Stimulated activated CD4-positive, alpha-beta T cell treated with anti-CD3 and anti-CD28 coated beads, TNF-alpha, amount 100 ng/mL, for 48 hours (primary cell): ENCODE results near the gene TRABD2B.

Experiments
- DNase-seq, 3 donors: peaks; one replicate each; pipeline ENCODE4 v3.0.0-alpha.2; 2020; ENCODE audit warnings: low read depth in 3 of 3

Gene TRABD2B

DNA sequence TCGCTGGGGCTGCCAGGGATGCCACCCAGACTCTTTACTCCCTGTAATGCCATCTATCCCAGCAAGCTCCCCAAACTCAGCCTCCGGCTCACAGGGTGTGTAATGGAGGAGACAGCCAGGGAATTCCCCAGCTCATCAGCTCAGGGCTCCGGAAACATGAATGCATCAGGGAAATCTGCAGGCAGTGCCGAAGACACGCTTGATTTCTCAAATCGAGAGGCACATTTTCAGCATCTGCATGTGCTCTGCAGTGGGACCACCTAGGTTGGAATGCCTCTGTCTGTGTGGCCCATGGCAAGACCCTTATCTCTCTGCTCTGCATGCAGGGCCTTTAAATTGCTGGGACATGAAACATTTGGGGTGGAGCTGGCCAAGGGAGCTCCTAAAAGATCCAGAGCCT, 170.1 kb downstream of the TRABD2B start:
- no peak for DNase-seq

DNA sequence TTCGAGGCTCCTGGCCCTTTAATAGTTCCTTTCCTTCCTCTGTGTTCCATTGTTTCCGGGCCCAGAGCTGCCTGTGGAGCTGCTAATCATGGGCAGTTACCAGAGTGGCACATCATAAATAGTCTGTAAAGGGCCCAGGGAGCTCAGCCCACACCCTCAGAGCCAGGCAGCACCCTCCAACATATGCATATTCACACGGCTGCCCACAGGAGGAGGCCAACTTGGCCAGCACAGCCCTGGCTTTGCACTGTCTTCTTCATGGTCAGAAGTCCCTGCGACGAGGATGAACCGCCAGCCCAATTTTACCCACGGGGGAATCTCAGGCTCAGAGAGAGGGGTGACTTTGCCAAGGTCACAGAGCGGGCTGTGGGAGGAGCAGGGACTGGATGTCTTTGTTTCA, 172.5 kb downstream of the TRABD2B start:
- DNase-seq = no peak

DNA sequence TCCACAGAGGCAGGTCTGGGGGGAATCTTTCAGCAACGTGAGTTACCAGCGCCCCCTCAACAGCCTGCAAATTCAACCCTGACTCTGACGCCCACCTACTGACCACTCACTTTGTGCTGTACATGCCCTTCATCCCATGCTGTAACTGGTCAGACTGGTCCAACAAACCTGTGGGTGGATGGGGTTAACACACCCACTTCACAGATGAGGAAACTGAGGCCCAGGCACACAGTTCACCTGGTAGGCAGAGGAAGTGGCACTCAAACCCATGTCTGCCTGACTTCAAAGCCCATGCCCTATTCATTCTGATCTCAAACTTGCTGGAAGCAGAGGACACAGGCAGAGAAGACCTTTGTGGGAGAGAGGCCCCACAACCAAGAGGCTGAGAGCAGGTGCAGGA, 172.9 kb downstream of the TRABD2B start:
- DNase-seq = no peak

DNA sequence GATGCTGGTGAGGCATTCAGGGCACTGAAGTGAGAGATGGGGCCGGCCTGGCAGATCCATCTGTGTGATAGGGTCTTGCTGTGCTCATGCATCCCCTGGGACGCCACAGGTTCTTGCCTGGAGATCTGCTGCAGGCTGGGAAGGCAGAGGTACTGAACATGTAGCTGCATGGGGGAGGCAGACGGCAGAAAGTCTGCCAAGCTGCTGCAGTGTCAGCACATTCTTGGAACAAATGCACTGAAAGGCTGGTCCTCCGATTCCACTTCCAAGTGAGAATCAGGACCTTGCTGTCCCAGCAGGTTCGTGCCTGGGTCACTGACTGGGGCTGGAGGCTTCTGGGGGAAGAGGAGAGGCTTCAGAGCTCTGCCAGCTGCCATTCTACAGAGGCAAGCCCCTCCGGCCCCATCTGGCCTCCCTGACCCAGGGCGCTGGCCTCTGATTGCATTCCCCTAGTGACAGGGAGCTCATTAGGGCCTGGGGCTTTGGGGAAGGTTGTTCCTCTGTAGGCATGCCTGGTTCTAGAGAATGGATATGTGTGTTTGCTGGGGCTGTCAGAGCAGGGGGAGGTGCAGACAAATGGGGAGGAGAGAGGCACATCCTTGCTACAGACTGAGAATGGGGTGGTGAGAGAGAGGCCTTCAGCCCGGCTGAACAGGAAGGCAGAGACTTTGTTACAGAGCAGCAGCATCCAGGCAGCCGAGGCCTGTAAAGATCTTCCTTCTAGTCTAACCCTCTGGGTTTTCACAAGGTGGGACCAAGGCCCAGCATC, 174.0 kb downstream of the TRABD2B start:
- DNase-seq = no peak

DNA sequence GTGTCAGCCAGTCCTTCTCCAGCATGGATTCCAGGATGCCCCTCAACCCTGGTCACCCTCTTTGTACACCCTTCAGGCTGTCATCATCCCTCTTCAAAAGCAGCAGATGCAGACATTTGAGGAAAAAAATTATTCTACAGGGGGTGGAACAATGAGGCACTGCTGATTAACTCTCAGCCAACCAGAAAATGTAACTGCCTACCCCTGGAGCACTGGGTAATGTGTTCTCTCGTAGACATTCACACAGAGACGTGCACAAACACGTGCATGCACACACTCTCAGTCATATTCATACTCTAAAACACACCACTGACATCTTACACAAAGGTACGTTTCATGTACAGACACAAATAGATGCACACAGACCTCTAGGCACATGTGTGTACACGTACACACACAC, 175.4 kb downstream of the TRABD2B start:
- no peak for DNase-seq

DNA sequence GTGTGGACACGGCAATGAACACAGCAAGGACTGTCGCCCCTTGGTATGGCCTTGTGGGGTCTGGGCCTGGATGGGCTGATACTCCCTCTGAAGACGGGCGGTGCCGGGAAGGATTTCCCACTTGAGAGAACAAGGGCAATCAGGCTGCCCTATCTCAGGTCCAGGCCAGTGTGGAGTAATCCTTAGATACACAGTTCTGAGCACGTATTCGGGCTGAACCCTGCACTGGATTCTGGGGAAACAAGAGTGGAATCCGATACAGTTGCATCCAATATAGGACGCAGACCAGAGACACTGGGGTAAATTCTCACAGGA, 177.7 kb downstream of the TRABD2B start:
- no peak for DNase-seq

DNA sequence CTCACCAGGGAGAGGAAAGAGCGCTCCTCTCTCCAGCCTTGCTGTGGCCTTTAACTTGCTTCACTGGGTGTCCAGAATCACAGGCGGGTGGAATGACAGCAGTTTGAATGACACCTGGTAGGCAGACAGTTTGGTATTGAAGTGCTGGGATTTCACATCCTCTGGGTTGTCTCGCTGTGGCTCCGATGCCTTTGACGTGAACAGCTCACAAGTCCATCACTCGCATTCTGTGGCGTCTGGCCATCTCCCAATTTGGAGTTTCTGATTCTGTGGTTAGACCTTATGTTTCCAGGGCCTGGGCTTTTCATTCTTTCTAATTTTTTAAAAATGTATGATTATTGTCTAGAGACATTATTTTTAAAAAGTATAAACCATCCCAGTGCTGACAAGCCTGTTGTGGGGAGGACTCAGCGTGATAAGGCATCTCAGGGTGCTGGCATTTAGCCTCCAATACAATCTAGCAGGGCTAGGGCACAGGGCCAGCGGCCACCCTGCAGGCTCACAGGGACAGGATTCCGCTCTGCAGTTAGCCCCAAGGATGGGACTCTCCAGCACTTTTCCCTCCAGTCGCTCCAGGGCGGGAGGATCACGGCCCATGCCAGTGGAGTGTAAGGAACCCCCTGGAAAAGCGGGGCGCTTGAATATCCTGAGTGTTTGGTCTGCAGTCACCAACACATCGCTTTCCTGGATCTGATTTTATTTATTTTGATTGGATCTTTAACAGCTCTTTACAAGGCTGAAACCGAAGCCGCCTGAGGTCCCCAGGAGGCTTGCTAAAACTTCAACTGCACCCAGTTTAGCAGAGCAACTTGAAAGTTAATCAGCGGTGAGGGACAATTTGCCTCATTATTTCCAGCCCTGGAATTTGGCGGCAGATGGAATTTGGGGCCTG, 178.3 kb downstream of the TRABD2B start:
- no peak for DNase-seq

DNA sequence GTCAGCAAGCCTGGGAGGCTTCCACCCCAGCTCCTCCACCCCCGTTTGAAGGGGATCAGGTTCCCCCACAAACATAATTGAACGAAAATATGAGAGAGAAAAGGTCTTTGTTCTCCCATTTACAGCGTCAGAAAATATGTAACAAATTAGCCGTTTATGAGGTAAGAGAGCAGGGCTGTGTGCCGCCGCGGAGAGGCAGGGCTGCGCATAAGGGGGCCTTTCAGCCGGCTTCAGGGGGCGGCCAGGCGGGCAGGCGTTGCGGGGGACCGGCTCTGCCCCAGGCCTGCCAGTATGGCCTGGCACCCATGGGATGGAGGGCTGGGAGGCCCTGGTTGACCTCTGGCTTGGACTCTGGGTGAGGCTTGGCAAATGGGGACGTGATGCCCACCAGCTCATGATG, 179.3 kb downstream of the TRABD2B start:
- DNase-seq = no peak

DNA sequence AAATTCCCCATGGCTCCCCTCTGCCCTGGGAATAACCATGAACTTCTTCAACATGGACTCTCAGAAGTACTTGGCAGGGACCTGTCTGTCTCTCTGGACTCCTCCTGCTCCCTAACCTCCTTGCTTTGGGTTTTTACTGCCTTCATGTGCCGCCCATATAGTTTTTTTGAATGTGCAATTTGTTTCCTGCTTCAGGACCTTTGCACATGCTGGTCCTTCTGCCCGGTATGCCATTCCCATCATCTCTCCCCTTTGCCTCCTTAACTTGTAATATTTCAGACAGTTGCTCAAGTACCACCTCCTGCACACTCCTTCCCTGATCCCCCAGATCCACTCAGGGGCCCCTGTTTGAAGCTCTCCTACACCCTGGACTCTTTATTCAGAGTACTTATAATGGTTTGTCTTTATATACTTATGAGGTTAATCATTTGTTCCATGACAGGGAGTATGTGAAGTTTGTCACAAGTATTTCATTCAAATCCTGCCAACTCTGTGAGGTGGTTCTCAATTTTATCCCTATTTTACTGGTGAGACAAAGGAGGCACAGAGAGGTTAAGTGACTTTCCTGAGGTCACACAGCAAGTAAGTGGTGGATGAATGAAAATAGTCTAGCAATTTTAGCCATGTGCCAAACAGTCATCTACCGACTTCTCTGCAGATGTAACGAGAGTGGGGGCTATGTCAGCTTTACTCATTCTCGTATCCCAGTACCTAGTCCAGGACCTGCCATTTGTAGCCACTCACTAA, 180.7 kb downstream of the TRABD2B start:
- DNase-seq = no peak

DNA sequence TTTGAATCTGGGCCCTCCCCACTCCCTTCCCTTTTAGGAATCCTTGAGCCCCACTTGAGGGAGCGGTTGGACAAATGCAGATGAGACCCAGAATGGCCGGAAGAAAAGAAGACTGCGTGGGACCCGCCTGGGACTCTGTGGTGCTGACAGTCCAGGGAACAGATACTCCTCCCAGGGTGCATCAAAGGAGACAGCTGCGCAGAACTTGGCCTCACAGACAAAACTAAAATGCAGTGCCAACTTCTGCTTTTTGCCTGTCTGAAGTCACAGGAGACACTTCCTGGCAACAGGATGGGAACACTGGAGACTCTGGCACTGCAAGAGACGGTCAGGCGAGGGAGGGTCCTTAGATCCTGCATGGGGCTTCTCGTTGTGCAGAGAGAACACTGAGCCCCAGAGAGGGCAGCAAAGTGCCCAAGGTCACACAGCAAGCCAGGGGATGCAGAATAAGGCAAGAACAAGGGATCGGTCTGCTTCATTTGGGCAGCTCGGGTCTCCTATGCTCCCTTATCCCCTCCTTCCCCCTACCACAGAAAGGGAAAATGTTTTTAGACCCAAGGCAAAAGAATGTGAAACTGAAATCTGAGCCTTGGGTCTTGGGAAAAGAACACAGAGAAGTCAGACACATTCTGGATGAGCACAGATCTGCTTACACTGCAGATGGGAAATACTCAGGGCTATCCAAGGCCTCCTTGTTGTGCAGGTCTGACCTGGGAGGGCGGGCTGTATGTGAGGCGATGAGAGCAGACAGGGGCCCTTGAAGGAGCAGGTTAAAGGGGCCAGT, 182.4 kb downstream of the TRABD2B start:
- DNase-seq = no peak

DNA sequence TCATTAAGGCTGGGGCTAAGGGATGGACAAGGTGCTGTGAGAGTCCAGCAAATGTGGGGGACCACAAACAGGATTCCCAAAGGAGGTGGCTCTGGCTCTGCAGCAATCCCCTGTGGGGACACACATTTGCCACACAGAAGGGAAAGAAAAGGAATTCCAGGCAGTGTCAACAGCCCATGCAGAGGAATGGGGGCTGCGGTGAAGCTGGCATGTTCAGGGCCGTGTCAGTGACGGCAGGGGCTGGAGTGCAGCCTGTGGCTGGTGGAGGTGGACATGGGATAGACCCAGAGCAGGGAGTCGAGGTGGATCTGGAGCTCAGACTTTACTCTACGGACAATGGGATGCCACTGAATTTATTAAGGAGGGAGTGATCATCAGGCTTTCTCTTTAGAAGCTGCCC, 183.2 kb downstream of the TRABD2B start:
- no peak for DNase-seq

DNA sequence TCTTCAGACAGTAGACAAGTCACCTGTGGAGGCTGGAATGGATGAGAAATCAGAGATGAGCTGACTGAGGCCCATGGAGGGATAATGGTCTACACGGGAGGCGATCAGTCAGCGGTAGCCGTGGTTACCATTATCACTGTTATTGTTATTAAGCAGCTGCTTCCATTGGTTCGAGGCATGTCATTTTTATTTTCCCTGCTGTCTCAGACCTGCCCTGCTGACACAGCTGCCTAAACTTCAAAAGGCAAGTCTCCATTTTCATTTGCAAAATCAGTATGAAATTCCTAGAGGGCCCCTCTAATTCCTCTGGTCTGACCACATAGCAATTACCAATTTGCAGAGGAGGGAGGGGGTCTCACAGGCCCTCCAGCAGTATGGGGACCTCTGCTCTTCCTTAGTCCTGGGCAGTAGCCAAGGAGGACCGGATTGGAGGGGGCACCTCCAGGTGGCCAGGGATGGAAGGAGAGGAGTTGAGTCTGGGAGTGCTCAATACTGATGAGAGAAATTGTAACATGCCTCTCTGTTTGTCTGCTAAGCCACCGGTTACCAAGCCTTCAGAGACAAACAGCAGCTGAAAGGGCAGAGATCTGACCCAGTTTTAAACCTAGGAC, 184.2 kb downstream of the TRABD2B start:
- no peak for DNase-seq

DNA sequence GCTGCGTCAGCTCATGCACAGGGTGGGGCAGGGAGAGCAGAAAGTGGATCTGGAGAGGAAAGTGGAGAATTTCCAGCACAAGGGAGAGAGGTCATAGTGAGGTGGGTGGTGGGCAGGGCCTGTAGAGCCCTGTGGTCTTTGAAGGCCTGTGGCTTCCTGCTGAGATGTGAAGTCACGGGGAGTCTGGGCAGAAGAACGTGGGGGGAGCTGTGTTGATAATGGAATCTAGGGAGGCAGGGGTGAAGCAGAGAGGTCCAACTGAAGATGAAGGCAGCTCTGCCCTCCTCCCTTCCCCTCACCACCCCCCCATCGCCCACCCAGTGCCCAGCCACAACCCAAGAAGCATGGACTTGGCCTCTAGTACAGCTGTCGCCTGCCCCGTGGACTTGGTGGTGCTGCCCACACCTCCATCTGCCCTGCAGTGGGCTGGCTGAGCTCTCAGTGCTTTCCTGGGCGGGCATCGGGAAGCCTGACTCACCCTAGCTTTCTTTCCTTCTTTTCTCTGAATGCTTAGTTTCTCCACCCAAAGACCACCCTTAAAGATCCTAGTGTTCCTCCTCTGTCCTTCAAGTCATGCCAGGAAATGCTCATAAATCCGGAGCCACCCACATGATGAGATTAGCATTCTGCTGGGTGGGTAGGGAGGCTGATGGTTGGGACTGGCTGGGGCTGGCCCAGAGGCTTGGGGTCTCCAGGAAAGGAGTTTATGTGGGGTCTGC, 186.1 kb downstream of the TRABD2B start:
- DNase-seq = no peak

DNA sequence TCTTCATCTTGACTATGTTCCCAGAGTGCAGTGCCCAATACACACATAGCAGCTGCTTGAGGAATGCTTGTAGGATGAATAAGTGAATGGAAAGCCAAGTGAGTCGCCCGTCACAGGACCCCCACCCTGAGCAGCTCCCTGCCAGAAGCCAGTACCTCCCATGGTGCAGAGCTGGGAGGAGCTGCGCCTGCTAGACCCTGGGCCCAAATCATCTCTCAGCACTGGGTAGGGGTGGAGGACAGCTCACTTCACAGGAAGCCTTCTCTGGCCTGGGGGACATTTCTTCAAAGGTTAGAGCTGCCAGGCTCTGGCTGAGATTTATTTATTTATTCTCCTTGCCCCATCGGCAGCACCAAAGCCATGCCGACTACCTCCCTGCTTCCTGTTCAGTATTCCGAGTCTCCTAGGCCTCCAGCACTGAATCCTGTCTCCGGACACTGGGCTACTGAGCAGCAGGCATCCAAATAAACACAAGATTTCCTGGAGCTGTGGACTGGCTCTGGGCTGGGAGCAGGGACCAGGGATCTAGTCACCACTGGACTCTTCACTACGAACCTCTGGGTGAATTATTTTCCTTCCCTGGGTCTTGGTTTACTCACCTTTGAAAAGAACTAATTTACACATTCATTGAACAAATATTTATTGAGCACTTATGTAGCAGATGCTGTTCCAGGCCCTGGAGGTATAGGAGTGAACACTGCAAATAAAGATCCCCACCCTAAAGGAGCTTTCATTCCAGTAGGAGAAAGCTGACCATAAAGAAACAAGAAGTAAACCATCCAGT, 187.7 kb downstream of the TRABD2B start:
- DNase-seq = no peak

DNA sequence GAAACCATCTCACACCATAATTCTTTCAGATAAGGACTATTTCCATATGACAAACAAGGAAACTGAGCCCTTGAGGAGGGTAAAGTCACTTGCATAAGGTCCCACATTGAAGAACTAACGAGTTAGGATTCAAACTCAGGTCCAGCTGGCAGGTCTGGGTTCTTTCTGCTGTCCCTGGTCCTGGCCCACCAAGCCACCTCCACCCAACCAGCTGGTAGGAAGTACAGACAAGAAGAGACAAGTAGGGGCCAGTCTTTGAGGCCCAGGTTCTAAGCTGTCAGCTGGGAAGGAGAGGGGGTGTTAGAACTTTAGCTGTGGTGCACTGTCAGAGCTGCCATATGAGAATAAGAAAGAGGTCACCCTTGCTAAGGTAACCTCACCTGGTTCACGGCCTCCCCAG, 188.6 kb downstream of the TRABD2B start:
- DNase-seq = no peak

DNA sequence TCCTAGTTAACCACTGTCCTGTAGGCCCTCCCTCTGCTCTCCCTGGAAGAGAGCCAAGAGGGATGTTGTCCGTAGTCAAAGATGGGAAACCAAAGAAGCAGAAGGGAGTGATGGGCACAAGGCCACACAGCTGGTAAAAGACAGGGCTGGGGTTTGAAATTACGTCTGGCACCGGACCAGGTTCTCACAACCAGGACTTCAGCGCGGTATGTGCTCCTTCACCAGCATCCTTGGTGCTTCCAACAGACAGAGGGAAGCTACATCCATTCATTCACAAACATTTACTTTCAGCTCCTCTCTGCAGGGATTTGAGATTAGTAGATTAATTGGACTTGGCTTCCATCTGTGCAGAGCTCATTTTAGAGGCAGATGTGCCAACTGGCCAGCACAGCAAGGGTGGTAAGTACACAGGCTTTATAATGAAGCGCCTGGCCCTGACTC, 191.2 kb downstream of the TRABD2B start:
- DNase-seq = no peak

DNA sequence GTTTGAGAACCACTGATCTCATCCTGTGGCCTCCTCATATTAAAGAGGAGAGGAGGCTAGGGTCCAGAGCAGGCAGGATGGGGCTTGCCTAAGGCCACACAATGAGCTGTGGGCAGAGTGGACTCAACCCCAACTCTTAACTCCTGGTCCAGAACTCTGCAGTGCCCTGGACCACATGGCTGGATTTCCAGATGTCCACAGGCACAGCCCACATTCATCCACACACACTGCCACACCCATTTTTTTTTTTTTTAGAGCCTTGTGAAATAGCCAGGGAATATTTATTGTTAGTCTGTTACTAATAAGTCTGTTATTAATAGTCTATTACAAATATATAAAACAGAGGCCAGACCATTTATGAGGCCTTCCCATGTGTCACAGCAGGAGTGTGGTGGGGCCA, 192.2 kb downstream of the TRABD2B start:
- DNase-seq = no peak

DNA sequence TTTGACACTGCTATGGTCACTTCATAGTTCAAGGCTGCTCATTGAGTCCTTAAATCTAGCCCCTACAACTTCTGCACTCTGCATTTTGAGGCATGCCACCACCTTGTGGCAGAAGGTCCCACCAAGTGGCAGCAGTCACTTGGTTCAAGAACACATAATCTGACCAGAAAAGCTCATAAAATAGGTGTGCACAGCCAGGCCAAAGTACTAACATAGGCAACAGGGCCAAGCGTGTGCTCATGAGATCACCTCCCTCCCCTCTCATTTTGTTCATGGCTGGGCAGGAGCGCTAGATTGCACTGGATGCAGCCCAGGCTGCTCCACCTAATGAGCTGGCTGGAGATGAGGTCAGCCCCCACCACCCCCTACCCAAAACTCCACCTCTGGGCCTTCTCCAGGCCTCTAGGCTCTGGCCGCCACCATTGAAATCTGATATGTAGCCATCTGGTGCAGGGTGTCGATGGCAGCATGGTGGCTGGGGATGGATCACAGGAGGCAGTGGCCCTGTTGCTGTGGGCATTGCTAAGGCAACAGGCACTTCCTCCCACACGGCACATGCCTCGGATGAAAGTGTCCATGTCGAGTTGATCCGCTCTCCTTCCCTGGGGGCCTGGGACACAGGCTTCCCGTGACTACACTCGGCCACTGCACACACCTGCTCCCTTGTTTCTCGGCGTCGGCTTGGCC, 193.2 kb downstream of the TRABD2B start:
- DNase-seq = no peak

DNA sequence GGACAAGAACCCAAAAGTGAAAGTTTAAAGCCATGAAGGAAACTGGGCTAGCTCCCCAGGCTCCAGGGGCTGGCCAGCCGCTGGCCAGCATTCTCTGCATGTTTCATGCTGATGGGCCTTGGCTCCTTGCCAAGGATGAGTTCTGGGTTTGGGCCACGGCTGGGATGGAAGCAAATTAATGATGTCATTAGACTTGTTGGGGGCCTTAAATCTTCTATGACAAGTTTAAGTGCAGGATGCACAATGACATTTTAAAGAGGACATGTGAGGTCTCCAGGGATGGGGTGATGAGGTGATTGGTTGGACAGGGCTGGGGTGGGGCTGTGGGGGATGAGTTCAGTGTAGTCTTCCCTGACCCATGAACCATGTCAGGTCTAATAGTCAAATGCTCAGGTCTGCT, 199.6 kb downstream of the TRABD2B start:
- no peak for DNase-seq
